GM10248 (cell line): ENCODE results near the gene CFP.

Experiments used
- CTCF ChIA-PET: fragments of 300-600 bp; sonication (Branson Sonifier 250); formaldehyde crosslinking; extraction: SDS; loops from one replicate; lab custom pipeline; 2021; ENCODE audit warnings: antibody characterized with exemption; lab: Yijun Ruan, JAX
- POLR2A ChIA-PET: fragments of 350-650 bp; sonication (Branson Sonifier 250); formaldehyde crosslinking; extraction: SDS; loops from one replicate; lab custom pipeline; 2020; ENCODE audit warnings: antibody characterized with exemption; lab: Yijun Ruan, JAX
- DNase-seq: peaks from one replicate; pipeline ENCODE4 v3.0.0; 2012; ENCODE audit errors: extremely low spot score
- CTCF ChIP-seq: IDR thresholded peaks from 2 replicates; pipeline ENCODE4 v1.5.1; 2012; ENCODE audit warnings: mild to moderate bottlenecking, low read depth; ENCODE audit errors: extremely low read depth, missing control alignments, control extremely low read depth

CFP gene

GRCh38 chrX:47637546-47638195 is 7.9 kb upstream of the CFP start:
- no peak for TF ChIP-seq CTCF
- peak; percentile 66 for DNase-seq
- ChIA-PET CTCF (interaction anchor here (1.4 to 1.9 kb wide), 2 partner anchors 9 to 10 kb away, joined by 4 to 7 read pairs; no protein-coding TSS in a partner anchor), POLR2A (no interaction called here)

GRCh38 chrX:47634871-47635575 is 5.3 kb upstream of the CFP start:
- no peak for TF ChIP-seq CTCF
- DNase-seq = no peak
- POLR2A ChIA-PET = no interaction called here
- CTCF ChIA-PET = no interaction called here

- CTCF ChIA-PET = no interaction called here
- POLR2A ChIA-PET = no interaction called here
- TF ChIP-seq CTCF = no peak
- DNase-seq = no peak
Measured at GRCh38 chrX:47633689-47634590, 4.2 kb upstream of the CFP start.

GRCh38 chrX:47632666-47633065 is 2.9 kb upstream of the CFP start:
- no peak for DNase-seq
- TF ChIP-seq CTCF = no peak
- CTCF ChIA-PET = no interaction called here
- POLR2A ChIA-PET = no interaction called here

GRCh38 chrX:47631676-47632075 is 1.9 kb upstream of the CFP start:
- DNase-seq = no peak
- CTCF ChIA-PET = interaction anchor here (1.6 kb wide), 1 partner anchor 12 kb away, joined by 7 read pairs; no protein-coding TSS in a partner anchor
- POLR2A ChIA-PET = no interaction called here
- TF ChIP-seq CTCF = no peak

GRCh38 chrX:47628982-47629381 is 748 bp downstream of the CFP start:
- ChIA-PET CTCF (interaction anchor here (0.9 to 1.5 kb wide), 5 partner anchors 8 to 88 kb away, joined by 3 to 5 read pairs (median 4); no protein-coding TSS in a partner anchor), POLR2A (interaction anchor here (1.2 kb wide), 1 partner anchor 21 kb away, joined by 6 read pairs; the partner anchor contains the start of gene ELK1)
- peak; percentile 36 for TF ChIP-seq CTCF
- DNase-seq = no peak
